GM12878 (cell line): Measurements from ENCODE around the gene EPB41L4B. TPM values are rescaled to one million over a fixed set of nuclear protein-coding genes. Genes with fewer than 3 reads are reported as not detected.

Experiments used
- ATAC-seq: fragments of 200-7000 bp; cut with Tn5 transposase; 3 replicates; pipeline ENCODE4 v1.9.1; 2020; ENCODE audit warnings: mild to moderate bottlenecking, moderate library complexity
- BruUV-seq: library from RNA; stranded (reverse); fragments of 400-500 nt; replicated peaks from 2 replicates; lab custom pipeline; 2021; lab: Mats Ljungman, UMichigan
- CTCF ChIA-PET: fragments of 300-600 bp; sonication (Branson Sonifier 250); formaldehyde crosslinking; extraction: SDS; loops from one replicate; lab custom pipeline; 2021; ENCODE audit warnings: inconsistent platforms; lab: Yijun Ruan, JAX
- POLR2A ChIA-PET: fragments of 350-600 bp; formaldehyde crosslinking; extraction: SDS; loops from one replicate; lab custom pipeline; 2021; ENCODE audit warnings: inconsistent platforms; lab: Charles Lee
- RAD21 ChIA-PET: fragments of 300-600 bp; sonication (Branson Sonifier 250); formaldehyde crosslinking; loops from one replicate; lab custom pipeline; 2023; ENCODE audit warnings: antibody characterized with exemption; ENCODE audit not compliant: unreplicated experiment; lab: Charles Lee
- SMC1A ChIA-PET: fragments of 300-600 bp; sonication (Branson Sonifier 250); formaldehyde crosslinking; loops from one replicate; lab custom pipeline; 2023; ENCODE audit not compliant: unreplicated experiment, uncharacterized antibody; lab: Charles Lee
- DNase-seq: peaks from one replicate; pipeline ENCODE4 v3.0.0-alpha.2; 2011; ENCODE audit warnings: low read depth, low spot score
- FAIRE-seq: peaks from 3 replicates; lab custom pipeline; 2011; peaks lifted over from hg19 to GRCh38; lab: Jason Lieb, UNC
- H2AFZ ChIP-seq: 2 replicates; pipeline ENCODE4 v1.6.0; 2011; ENCODE audit warnings: low read depth, low read length, control low read depth; ENCODE audit not compliant: control insufficient read depth
- H3K27ac ChIP-seq: 2 replicates; pipeline ENCODE4 v1.5.1; 2011; ENCODE audit warnings: control low read depth; ENCODE audit not compliant: control insufficient read depth, insufficient read depth
- H3K27me3 ChIP-seq, 2 experiments: replicated peaks in 1 of 2; 2 replicates each; pipeline versions ENCODE4 v1.6.0 to v1.6.1; 2011; ENCODE audit warnings: low read length in 1 of 2; ENCODE audit not compliant: control insufficient read depth in 2 of 2, insufficient read depth in 2 of 2
- H3K36me3 ChIP-seq, 2 experiments: 2 replicates each; pipeline ENCODE4 v1.5.1; 2011; ENCODE audit warnings: low read length in 1 of 2; ENCODE audit not compliant: control insufficient read depth in 2 of 2, insufficient read depth in 2 of 2
- H3K4me1 ChIP-seq: 2 replicates; pipeline ENCODE4 v1.6.1; 2011; ENCODE audit warnings: mild to moderate bottlenecking, low read length, moderate library complexity, mixed read lengths; ENCODE audit not compliant: control insufficient read depth, insufficient read depth
- H3K4me2 ChIP-seq: 2 replicates; pipeline ENCODE4 v1.6.0; 2011; ENCODE audit warnings: control low read depth; ENCODE audit not compliant: control insufficient read depth, insufficient read depth
- H3K4me3 ChIP-seq: fragments of 200-600 bp; sonication (generic); 2 replicates; pipeline ENCODE4 v1.5.1; 2016
- H3K79me2 ChIP-seq: 2 replicates; pipeline ENCODE4 v1.6.0; 2011; ENCODE audit warnings: low read length; ENCODE audit not compliant: control insufficient read depth, insufficient read depth
- H3K9ac ChIP-seq: 2 replicates; pipeline ENCODE4 v1.8.0; 2011; ENCODE audit warnings: low read length, control low read depth, mixed read lengths; ENCODE audit not compliant: control insufficient read depth, insufficient read depth
- H3K9me3 ChIP-seq: replicated peaks from 3 replicates; pipeline ENCODE4 v1.5.1; 2011; ENCODE audit warnings: mild to moderate bottlenecking, low read length; ENCODE audit not compliant: control insufficient read depth, insufficient read depth
- H4K20me1 ChIP-seq: 2 replicates; pipeline ENCODE4 v1.6.0; 2011; ENCODE audit not compliant: control insufficient read depth, insufficient read depth
- KLF5 ChIP-seq: fragments of 450-650 bp; IDR thresholded peaks from 2 replicates; pipeline ENCODE4 v1.6.1; 2014; ENCODE audit warnings: mild to moderate bottlenecking; ENCODE audit not compliant: partially characterized antibody
- RAD21 ChIP-seq: IDR thresholded peaks from 2 replicates; pipeline ENCODE4 v1.6.1; 2011; ENCODE audit warnings: mild to moderate bottlenecking, low read depth, low read length, moderate library complexity; ENCODE audit not compliant: insufficient read depth
- WGBS: methylation state at CpG from one replicate; pipeline ENCODE4 v1.1.6; 2016; ENCODE audit warnings: low lambda C conversion rate; ENCODE audit not compliant: insufficient replicate concordance, insufficient coverage; ENCODE audit errors: missing lambda C conversion rate; 5-methylcytosine and 5-hydroxymethylcytosine counted together
- in situ Hi-C: fragments of 300-500 bp; cut with MboI; formaldehyde crosslinking; loops from 9 replicates; pipeline ENCODE4 v1.14.3; 2018; ENCODE audit warnings: mixed read lengths
- intact Hi-C: fragments of 100-400 bp; cut with micrococcal nuclease; formaldehyde crosslinking; loops from one replicate; pipeline ENCODE4 v1.14.2; 2022; ENCODE audit not compliant: unreplicated experiment
- polyA plus RNA-seq, 11 experiments: library from polyadenylated mRNA; depleted of rRNA in 4 of 11; unstranded in 6 of 11; stranded (reverse) in 5 of 11; fragments of >200 nt; fragmentation: Nextera tagmentation in 4 of 11; fragmentation: Illumina TruSeq in 1 of 11; extraction: Ambion mirVana in 4 of 11; extraction: Trizol in 1 of 11; gene quantifications; 1 replicate in 1 of 11; 2 replicates in 10 of 11; pipeline versions ENCODE4 v1.2.1 to v1.2.3, GENCODE V29; 2011 to 2016; ENCODE audit warnings: inconsistent platforms in 2 of 11, missing spikeins in 2 of 11, low read depth in 1 of 11
- total RNA-seq, 4 experiments: library from RNA; depleted of rRNA in 3 of 4; stranded (reverse); fragments of >200 nt in 3 of 4; fragmentation: Illumina TruSeq in 1 of 4; extraction: Trizol in 1 of 4; gene quantifications; 2 replicates each; pipeline versions ENCODE4 v1.2.1 to v1.2.3, GENCODE V29; 2013 to 2021

Gene EPB41L4B
- total and polyA plus RNA-seq, 10 of the 15 experiments (the other 5 are each of a cell fraction or from before 2014, with no cell fraction given), result 0.04 to 0.75 (median 0.13) TPM; not detected in 1

- Histone ChIP-seq H3K4me2 (no peak overlapping the region), H3K4me3 (no peak overlapping the region), H3K79me2 (no peaks in the 10 kb centered on the region), H2AFZ (no peak overlapping the region), H3K9me3 (no peaks in the 10 kb centered on the region), H3K9ac (no peak overlapping the region), H3K27ac (no peak overlapping the region), H4K20me1 (no peaks in the 10 kb centered on the region), H3K27me3 (no peaks in the 10 kb centered on the region; a peak in 1 of 4 replicates), H3K4me1 (no peaks in the 10 kb centered on the region), H3K36me3 (no peaks in the 10 kb centered on the region)
- DNase-seq (no peak), FAIRE-seq (no peak), ATAC-seq (no peak)
- ChIA-PET SMC1A (interaction anchor here (1.0 to 1.2 kb wide), 2 partner anchors 154 to 224 kb away, joined by 3 read pairs; no protein-coding TSS in a partner anchor), CTCF (interaction anchor here (0.9 to 1.5 kb wide), 10 partner anchors 16 to 275 kb away, joined by 3 to 14 read pairs (median 3); no protein-coding TSS in a partner anchor), POLR2A (interaction anchor here (0.7 kb wide), 1 partner anchor 155 kb away, joined by 3 read pairs; no protein-coding TSS in a partner anchor), RAD21 (interaction anchor here (2.0 kb wide), 1 partner anchor 225 kb away, joined by 7 read pairs; no protein-coding TSS in a partner anchor)
- in situ Hi-C loops, result loop anchor here (5.0 to 10.0 kb wide), 2 partner anchors 157 to 229 kb away; no protein-coding TSS in a partner anchor
- intact Hi-C loops, result loop anchor here (2.0 kb wide), 1 partner anchor 75 kb away; the partner anchor contains the start of gene EPB41L4B
- 44% methylated on average over 6 of the region's 6 CpGs for WGBS
- BruUV-seq, result no TSS peak
- TF ChIP-seq KLF5 (no peak), RAD21 (no peak)
These were observed 75.5 kb downstream of the EPB41L4B start for GRCh38 chr9:109245310-109245897.
